ENCODE data around the gene HSF2BP.
"Not testable (repeated sequence)": the region's sequence is repeated elsewhere in the genome, so short reads cannot be mapped to it uniquely, and the experiment has no call there.

Gene HSF2BP

DNA sequence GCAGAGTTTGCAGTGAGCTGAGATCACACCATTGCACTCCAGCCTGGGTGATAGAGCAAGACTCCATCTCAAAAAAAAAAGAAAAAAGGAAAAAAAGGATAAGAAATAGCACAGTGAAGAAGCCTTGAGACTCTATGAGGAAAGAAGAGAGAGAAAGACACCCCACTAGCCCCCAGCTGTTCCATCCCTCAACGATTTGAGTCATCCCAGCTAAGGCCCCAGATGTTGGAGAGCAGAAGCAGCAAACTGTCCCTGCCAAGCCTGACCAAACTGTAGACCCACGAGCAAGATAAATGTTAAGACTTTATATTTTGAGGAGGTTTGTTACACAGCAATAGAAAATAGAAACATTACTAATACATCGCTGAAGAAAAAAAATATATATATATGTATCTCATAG is 42.4 kb downstream of the HSF2BP start:
- DNase-seq, result not testable (repeated sequence)

- DNase-seq, result no peak
Measured at GRCh38 chr21:43614839-43615238, 44.4 kb downstream of the HSF2BP start.

DNA sequence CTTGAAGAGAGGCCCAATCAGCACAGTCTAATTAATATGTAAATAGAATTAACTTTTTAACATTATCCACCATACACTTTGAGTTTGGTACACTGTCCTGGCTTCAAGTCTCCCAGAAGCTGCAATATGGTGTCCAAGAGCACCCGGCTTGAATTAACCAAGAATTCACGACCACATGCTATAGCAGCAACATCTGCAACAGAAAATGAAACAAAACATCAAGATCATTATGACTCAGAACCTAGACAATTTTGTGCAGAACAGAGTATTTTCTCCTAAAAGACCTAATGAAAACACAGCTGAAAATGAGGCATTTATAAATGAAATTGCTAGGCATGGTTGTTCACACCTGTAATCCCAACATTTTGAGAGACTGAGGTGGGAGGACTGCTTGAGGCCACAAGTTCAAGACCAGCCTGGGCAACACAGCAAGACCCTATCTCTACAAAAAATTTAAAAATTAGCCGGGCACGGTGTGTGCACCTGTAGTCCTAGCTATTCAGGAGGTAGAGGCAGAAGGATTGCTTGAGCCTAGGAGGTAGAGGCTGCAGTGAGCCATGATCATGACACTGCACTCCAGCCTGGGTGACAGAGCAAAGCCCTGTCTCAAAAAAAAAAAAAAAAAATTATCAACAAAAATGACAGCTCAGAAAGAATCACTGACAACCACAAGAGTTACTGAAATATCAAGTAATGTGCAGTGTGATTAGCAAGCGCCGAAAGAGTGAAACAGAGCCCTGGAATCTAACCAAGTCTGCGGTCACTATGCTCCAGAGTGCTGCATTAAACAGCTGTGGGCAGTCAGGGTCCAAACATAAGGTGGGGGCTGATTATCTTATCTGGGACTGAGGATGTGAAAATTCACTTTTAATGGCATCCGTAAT is 45.3 kb downstream of the HSF2BP start:
- DNase-seq, result no peak

- no peak for DNase-seq
Measured at GRCh38 chr21:43611598-43612369, 47.5 kb downstream of the HSF2BP start.

GRCh38 chr21:43609501-43610340 is 49.6 kb downstream of the HSF2BP start:
- DNase-seq, result peak in 1 of 2 experiments; percentile 26

DNA sequence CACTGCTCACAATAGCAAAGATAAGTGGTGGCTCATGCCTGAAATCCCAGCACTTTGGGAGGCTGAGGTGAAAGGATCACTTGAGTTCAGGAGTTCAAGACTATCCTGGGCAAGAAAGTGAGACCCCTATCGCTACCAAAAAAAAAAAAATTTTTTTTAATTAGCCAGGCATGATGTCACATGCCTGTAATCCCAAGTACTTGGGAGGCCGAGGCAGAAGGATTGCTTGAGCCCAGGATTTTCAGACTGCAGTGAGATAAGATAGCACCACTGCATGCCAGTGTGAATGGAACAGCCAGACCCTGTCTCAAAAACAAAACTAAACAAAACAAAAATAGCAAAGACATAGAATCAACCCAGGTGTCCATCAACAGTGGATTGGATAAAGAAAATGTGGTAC is 50.6 kb downstream of the HSF2BP start:
- DNase-seq, result no peak

DNA sequence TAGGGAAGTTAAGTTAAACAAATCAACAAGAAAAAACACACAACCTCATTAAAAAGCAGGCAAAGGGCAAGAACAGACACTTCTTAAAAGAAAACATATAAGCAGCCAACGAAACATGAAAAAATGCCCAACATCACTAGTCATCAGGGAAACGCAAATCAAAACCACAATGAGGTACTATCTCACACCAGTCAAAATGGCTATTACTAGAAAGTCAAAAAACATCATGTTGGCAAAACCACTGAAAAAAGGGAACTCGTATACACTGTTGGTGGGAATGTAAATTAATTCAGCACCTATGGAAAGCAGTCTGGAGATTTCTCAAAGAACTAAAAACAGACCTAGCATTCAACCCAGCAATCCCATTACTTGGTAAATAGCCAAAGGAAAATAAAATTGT is 51.1 kb downstream of the HSF2BP start:
- no peak for DNase-seq

DNA sequence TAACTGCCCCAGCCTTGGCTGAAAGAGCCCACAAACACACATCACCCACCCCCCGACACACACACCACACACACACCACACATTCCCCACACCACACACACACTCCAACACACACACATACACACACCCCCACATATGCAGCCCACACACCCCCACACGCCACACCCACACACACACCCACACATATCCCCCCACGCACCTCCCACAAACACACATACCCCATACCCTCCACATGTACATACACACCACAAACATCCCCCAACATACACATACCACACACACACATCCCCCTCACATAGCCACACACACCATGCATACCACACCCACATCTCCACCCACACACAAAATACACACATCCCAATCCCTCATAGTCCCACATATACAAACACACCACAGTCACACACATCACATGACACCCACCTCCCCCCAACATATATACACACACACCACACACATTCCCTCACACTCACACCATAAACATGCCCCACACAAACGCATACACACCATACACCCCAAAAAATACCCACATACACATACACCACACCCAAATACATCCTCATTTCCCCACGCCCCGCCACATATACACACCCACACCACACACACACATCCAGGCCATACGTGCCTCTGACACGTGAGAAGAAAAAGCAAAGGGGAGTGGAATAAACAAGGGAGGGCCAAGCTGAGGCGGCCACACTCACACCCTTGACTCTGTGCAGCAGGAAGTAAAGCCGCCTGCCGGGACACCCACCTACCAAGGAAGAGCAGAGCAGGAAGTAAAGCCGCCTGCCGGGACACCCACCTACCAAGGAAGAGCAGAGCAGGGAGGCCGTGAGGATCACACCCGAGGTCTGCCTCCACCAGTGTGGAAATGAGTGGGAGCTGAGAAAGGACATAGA is 53.7 kb downstream of the HSF2BP start:
- no peak for DNase-seq

GRCh38 chr21:43604505-43605204 is 54.6 kb downstream of the HSF2BP start:
- no peak for DNase-seq

- no peak for DNase-seq
Measured at GRCh38 chr21:43603641-43604504, 55.4 kb downstream of the HSF2BP start.

DNA sequence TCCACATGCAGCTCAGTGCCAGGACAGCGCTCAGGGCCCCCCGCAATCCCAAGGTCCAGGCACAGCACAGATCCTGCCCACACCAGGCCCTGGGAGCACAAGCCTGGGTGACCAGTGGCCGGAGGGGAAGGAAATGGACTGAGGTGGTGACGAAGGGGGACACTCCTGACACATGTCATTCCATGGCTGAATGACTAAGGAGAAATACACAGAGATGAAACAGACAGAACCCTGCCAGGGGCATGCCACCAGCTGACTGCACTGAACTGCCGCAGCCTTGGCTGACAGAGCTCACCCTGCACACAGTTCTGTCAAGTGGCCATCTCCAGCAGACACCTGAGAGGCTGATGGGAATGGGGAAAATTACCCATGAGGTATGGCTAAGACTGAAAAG is 56.1 kb downstream of the HSF2BP start:
- no peak for DNase-seq

GRCh38 chr21:43602266-43603232 is 56.7 kb downstream of the HSF2BP start:
- DNase-seq, result no peak

GRCh38 chr21:43600642-43601402 is 58.5 kb downstream of the HSF2BP start:
- no peak for DNase-seq

DNA sequence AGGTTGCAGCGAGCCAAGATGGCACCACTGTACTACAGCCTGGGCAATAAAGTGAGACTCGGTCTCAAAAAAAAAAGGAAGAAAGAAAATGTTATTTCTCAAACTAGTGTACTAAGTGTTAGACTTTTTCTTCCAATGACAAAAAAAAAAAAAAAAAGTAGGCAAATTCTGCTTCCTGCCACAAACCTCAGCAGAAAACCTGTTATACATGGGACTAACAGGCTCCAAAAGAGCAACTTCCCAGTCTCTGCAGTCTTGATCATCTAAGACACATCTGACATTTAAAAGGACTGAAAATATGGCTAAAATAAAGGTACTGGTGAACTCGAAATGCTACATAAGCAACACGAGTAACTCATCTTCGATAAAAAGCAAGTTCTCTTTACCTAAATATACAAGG is 59.6 kb downstream of the HSF2BP start:
- no peak for DNase-seq

GRCh38 chr21:43598416-43599120 is 60.7 kb downstream of the HSF2BP start:
- no peak for DNase-seq

GRCh38 chr21:43597540-43598250 is 61.6 kb downstream of the HSF2BP start:
- DNase-seq, result no peak

DNA sequence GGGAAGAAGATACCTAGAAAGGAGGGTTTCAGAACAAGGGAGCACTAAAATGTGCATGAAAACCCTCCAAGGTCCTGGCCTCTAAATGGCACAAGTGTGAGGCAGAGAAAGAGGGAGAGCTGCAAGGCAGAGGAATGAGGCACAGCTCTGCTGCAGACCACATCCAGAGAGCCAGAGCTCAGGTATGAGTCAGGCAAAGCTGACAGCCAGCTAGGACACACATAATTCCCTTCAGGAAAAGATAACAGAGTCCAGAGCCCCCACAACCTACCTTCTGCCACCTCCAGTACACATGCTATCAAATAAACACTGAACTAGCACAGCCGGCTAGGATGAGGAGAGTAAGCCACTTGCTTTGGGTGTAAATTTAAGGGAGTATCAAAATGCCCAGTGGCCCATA is 62.2 kb downstream of the HSF2BP start:
- no peak for DNase-seq
